Heart right ventricle (tissue), 16 donors: ENCODE data around the gene CDH7. TPM values are rescaled to one million over a fixed set of nuclear protein-coding genes. Genes with fewer than 3 reads are reported as not detected.

ENCODE experiments used
- ATAC-seq, 8 donors: fragments of 200-7000 bp; cut with Tn5 transposase; one replicate each; pipeline ENCODE4 v1.9.1; 2020; ENCODE audit warnings: mild to moderate bottlenecking in 8 of 8, moderate library complexity in 8 of 8, moderate number of reproducible peaks in 1 of 8
- DNase-seq, 2 donors: peaks; one replicate each; pipeline ENCODE4 v3.0.0-alpha.2; 2020
- H3K27ac ChIP-seq, 10 donors: fragments of 200-600 bp; sonication (generic) in 2 of 10; one replicate each; pipeline versions ENCODE4 v1.5.0 to v1.8.0; 2020 to 2022; ENCODE audit warnings: mild to moderate bottlenecking in 3 of 10
- H3K27me3 ChIP-seq, 7 donors: fragments of 200-600 bp; one replicate each; pipeline ENCODE4 v1.8.0; 2021 to 2022; ENCODE audit warnings: mild to moderate bottlenecking in 2 of 7
- H3K36me3 ChIP-seq, 9 donors: fragments of 200-600 bp; sonication (generic) in 1 of 9; one replicate each; pipeline versions ENCODE4 v1.5.0 to v1.8.0; 2020 to 2022; ENCODE audit warnings: mild to moderate bottlenecking in 2 of 9
- H3K4me1 ChIP-seq, 9 donors: fragments of 200-600 bp; sonication (generic) in 1 of 9; one replicate each; pipeline versions ENCODE4 v1.5.0 to v1.8.0; 2020 to 2022; ENCODE audit warnings: mild to moderate bottlenecking in 4 of 9
- H3K4me3 ChIP-seq, 10 donors: fragments of 200-600 bp; sonication (generic) in 2 of 10; one replicate each; pipeline versions ENCODE4 v1.5.0 to v1.8.0; 2020 to 2022; ENCODE audit warnings: mild to moderate bottlenecking in 7 of 10, moderate library complexity in 2 of 10
- H3K9me3 ChIP-seq, 11 donors: fragments of 200-600 bp in 10 of 11; sonication (generic) in 2 of 11; one replicate each; pipeline versions ENCODE4 v1.5.0 to v1.8.0; 2013 to 2022; ENCODE audit warnings: mild to moderate bottlenecking in 2 of 11, control low read depth in 1 of 11, moderate library complexity in 1 of 11
- CTCF ChIP-seq, 9 donors: fragments of 200-600 bp; sonication (generic) in 2 of 9; IDR thresholded peaks; one replicate each; pipeline versions ENCODE4 v1.5.0 to v1.8.0; 2021 to 2022; ENCODE audit warnings: antibody characterized with exemption in 9 of 9, mild to moderate bottlenecking in 5 of 9, moderate library complexity in 1 of 9
- WGBS, 2 donors: extraction: QIAGEN DNeasy Blood & Tissue Kit; methylation state at CpG; one replicate each; pipeline ENCODE4 v1.1.7; 2013; ENCODE audit warnings: inconsistent platforms in 1 of 2; 5-methylcytosine and 5-hydroxymethylcytosine counted together
- intact Hi-C, 10 donors: fragments of 100-400 bp; cut with DNase I; formaldehyde crosslinking; loops; one replicate each; pipeline versions ENCODE4 v1.11.1 to v1.14.2; 2022
- polyA plus RNA-seq, 2 donors: library from polyadenylated mRNA; stranded (reverse); fragments of 200-250 nt; gene quantifications; one replicate each; pipeline ENCODE4 v1.2.3, GENCODE V29; 2013
- total RNA-seq, 10 donors: library from RNA; stranded (reverse); fragmentation: NEBNext Ultra II Directional in 3 of 10; extraction: Animal tissue kit (Norgen Biotek cat#: 25700) in 3 of 10; gene quantifications; one replicate each; pipeline versions ENCODE4 v1.2.1 to v1.2.4, GENCODE V29; 2021 to 2023
- donor health status: Arrhythmogenic right ventricular cardiomyopathy.
- donor health status: ischemic (EF 13 %, LVEDD 7.1; RV severe dilation, severe dysfunction).
- donor health status: healthy with polysubstance abuse.
- donor health status: DM: no; HTN: yes; CAD: no.
- donor health status: DM: no; HTN: no; CAD: no.
- donor health status: ischemic (EF 25% LVEDD 6.9; RV normal size, moderate dysfunction).
- donor health status: ischemic (EF 25% LVEDD 5.7; RV mildly dilated, moderate dysfunction).
- donor health status: healthy.
- donor health status: DM: yes; HTN: yes; CAD: no.
- donor health status: Ischemic cardiomyopathy.
- donor health status: ischemic (EF 35%, LVEDD 5.7; RV mildly dilated, moderate dysfunction).
- donor health status: nonischemic (EF 11% LVEDD 7.7; RV severe dilation, severe dysfunction).
- donor health status: DM: yes; HTN: yes; CAD: no.
- donor health status: PGD.
- donor health status: ischemic (EF 29% LVEDD 5.4; RV normal size, mild dysfunction).
- donor health status: nonischemic (EF 23%, LVEDD 6.1; RV moderate dilation, normal function).

The CDH7 gene
- total and polyA plus RNA-seq, 12 donors = not detected

- Histone ChIP-seq H3K27me3 (no peaks in the 10 kb centered on the region), H3K27ac (no peak overlapping the region), H3K9me3 (no peaks in the 10 kb centered on the region), H3K36me3 (no peaks in the 10 kb centered on the region), H3K4me3 (no peak overlapping the region), H3K4me1 (no peaks in the 10 kb centered on the region)
- DNase-seq = no peak
- whole genome bisulfite sequencing, 2 donors = 76 to 78% methylated on average over 1 of the region's 1 CpG
- intact Hi-C loops = no loop called here
- ATAC-seq = no peak
- TF ChIP-seq CTCF (IDR thresholded peaks at IDR 0.05) = no peak
These were observed 9.6 kb downstream of the CDH7 start for GRCh38 chr18:65760457-65760856.

- ATAC-seq (no peak), DNase-seq (no peak)
- Histone ChIP-seq H3K4me1 (no peaks in the 10 kb centered on the region), H3K9me3 (no peaks in the 10 kb centered on the region), H3K4me3 (no peak overlapping the region), H3K27ac (no peak overlapping the region), H3K27me3 (no peaks in the 10 kb centered on the region), H3K36me3 (no peaks in the 10 kb centered on the region)
- intact Hi-C loops = no loop called here
- WGBS, 2 donors = 68 to 81% methylated on average over 3 of the region's 3 CpGs
- TF ChIP-seq CTCF (IDR thresholded peaks at IDR 0.05) = no peak
These were observed 11.0 kb downstream of the CDH7 start for GRCh38 chr18:65761636-65762295.

GRCh38 chr18:65762556-65762955 lies 11.7 kb downstream of the CDH7 start:
- Histone ChIP-seq H3K27ac (no peak overlapping the region), H3K4me3 (no peak overlapping the region), H3K27me3 (no peaks in the 10 kb centered on the region), H3K9me3 (no peaks in the 10 kb centered on the region), H3K36me3 (no peaks in the 10 kb centered on the region), H3K4me1 (no peaks in the 10 kb centered on the region)
- DNase-seq = no peak
- WGBS, 2 donors = 58 to 69% methylated on average over 2 of the region's 2 CpGs
- no peak for TF ChIP-seq CTCF (IDR thresholded peaks at IDR 0.05)
- intact Hi-C loops = no loop called here
- ATAC-seq = no peak

- intact Hi-C loops = no loop called here
- 63 to 74% methylated on average over 2 of the region's 2 CpGs for WGBS, 2 donors
These were observed 16.6 kb downstream of the CDH7 start for GRCh38 chr18:65767406-65767805.

More at GRCh38 chr18:65767406-65767805, 16.6 kb downstream of the CDH7 start:
- no peaks in the 10 kb centered on the region for H3K9me3 ChIP-seq
- no peak for ATAC-seq
- H3K36me3 ChIP-seq = no peaks in the 10 kb centered on the region
- H3K4me3 ChIP-seq = no peak overlapping the region
- H3K27ac ChIP-seq = no peak overlapping the region
- DNase-seq = no peak
- H3K4me1 ChIP-seq = no peaks in the 10 kb centered on the region
- no peaks in the 10 kb centered on the region for H3K27me3 ChIP-seq
- TF ChIP-seq CTCF (IDR thresholded peaks at IDR 0.05) = no peak
